ENCODE data around the gene ARHGAP32. TPM values are rescaled to one million over a fixed set of nuclear protein-coding genes. Genes with fewer than 3 reads are reported as not detected.

The ARHGAP32 gene
- total RNA-seq, 1 experiment from 2014 or later, result 22.0 TPM

DNA sequence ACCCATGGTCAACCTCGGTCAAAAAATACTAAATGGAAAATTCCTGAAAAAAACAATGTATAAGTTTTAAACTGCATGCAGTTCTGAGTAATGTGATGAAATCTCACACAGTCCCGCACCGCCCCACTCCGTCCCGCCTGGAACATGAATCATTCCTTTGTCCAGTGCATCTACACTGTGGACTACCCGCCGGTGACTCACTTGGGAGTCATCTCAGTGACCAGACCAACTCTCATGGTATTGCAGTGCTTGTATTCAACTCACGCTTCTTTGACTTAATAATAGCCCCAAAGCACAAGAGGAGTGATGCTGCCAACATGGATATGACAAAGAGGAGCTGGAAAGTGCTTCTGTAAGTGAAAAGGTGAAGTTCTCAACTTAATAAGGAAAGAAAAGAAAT is 48.8 kb downstream of the ARHGAP32 start:
- H3K14ac ChIP-seq (ENCODE audit: insufficient read depth, low read length), result no peak overlapping the region
- H2AK5ac ChIP-seq (ENCODE audit: insufficient read length, low read length), result no peak overlapping the region
- no peak overlapping the region for H4K8ac ChIP-seq (replicated peaks; ENCODE audit: insufficient read length, low read depth, low read length)
- H3K23me2 ChIP-seq (ENCODE audit: insufficient read length, low read depth, low read length, poor library complexity, severe bottlenecking), result no peaks in the 10 kb centered on the region
- Mint-ChIP-seq H3K9me3 (no peaks in the 10 kb centered on the region), H3K4me1 (peaks cover 26 to 35% of the 10 kb centered on the region in 2 experiments), H3K27me3 (ENCODE audit: low read depth) (no peaks in the 10 kb centered on the region), H3K27ac (peak overlapping the region in 1 of 3 experiments; percentile 17; a peak in 1 of 7 replicates), H3K4me3 (no peak overlapping the region), H3K36me3 (ENCODE audit: insufficient read depth in 1 of 3, low read depth in 3 of 3) (peaks cover 0 to 4% (median 1%) of the 10 kb centered on the region in 3 experiments; a peak in 3 of 7 replicates)
- H2BK5ac ChIP-seq (ENCODE audit: insufficient read length, low read length), result no peak overlapping the region
- no peaks in the 10 kb centered on the region for H4K20me1 ChIP-seq (ENCODE audit: control insufficient read depth, insufficient read depth, insufficient read length)
- no peak overlapping the region for H3K56ac ChIP-seq (ENCODE audit: insufficient read length, low read depth, low read length)
- TF ChIP-seq, protein P1, sequence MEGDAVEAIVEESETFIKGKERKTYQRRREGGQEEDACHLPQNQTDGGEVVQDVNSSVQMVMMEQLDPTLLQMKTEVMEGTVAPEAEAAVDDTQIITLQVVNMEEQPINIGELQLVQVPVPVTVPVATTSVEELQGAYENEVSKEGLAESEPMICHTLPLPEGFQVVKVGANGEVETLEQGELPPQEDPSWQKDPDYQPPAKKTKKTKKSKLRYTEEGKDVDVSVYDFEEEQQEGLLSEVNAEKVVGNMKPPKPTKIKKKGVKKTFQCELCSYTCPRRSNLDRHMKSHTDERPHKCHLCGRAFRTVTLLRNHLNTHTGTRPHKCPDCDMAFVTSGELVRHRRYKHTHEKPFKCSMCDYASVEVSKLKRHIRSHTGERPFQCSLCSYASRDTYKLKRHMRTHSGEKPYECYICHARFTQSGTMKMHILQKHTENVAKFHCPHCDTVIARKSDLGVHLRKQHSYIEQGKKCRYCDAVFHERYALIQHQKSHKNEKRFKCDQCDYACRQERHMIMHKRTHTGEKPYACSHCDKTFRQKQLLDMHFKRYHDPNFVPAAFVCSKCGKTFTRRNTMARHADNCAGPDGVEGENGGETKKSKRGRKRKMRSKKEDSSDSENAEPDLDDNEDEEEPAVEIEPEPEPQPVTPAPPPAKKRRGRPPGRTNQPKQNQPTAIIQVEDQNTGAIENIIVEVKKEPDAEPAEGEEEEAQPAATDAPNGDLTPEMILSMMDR (conservative IDR thresholded peaks at IDR 0.05), result no peak
- no peak overlapping the region for H3K4ac ChIP-seq (ENCODE audit: low read depth, low read length)
- H3K9ac ChIP-seq (ENCODE audit: extremely low read depth, insufficient read length, low read length), result no peak overlapping the region
- H3K79me1 ChIP-seq (ENCODE audit: insufficient read depth, low read depth, low read length, poor library complexity, severe bottlenecking), result no peaks in the 10 kb centered on the region
- no peaks in the 10 kb centered on the region for H3K27me3 ChIP-seq (ENCODE audit: insufficient read depth, low read length)
- H3K4me1 ChIP-seq (ENCODE audit: insufficient read depth, low read length), result peaks cover 3% of the 10 kb centered on the region
- no peak overlapping the region for H3K23ac ChIP-seq (ENCODE audit: insufficient read length, low read depth, low read length)
- H3K4me2 ChIP-seq (ENCODE audit: insufficient read depth, insufficient read length, low read length), result no peak overlapping the region
- H3K79me2 ChIP-seq (ENCODE audit: insufficient read depth, low read length), result no peaks in the 10 kb centered on the region; the same call in 1 of the 2 replicates
- H4K5ac ChIP-seq (ENCODE audit: insufficient read length, low read depth, low read length), result no peak overlapping the region
- no peak overlapping the region for H2BK120ac ChIP-seq (ENCODE audit: low read depth, low read length, poor library complexity, severe bottlenecking)
- H3K27ac ChIP-seq (ENCODE audit: insufficient read length, low read depth, low read length), result no peak overlapping the region
- H3T11ph ChIP-seq (ENCODE audit: low read length), result no peak overlapping the region
- no peak for DNase-seq
- H4K91ac ChIP-seq (ENCODE audit: insufficient read length, low read depth, low read length), result no peak overlapping the region
- H3K18ac ChIP-seq (ENCODE audit: insufficient read length, low read depth, low read length), result no peak overlapping the region
- no CpG with 5 or more reads among the region's 8 CpGs for WGBS (ENCODE audit: extremely low coverage, insufficient read length, low lambda C conversion rate)
- no peak overlapping the region for H2AFZ ChIP-seq (ENCODE audit: low read length)
- H3K9me3 ChIP-seq (ENCODE audit: control insufficient read depth, low read depth, low read length), result no peaks in the 10 kb centered on the region
- H2BK12ac ChIP-seq (ENCODE audit: insufficient read length, low read depth, low read length), result no peak overlapping the region
- H2BK15ac ChIP-seq (ENCODE audit: low read depth, low read length), result no peak overlapping the region
- H2BK20ac ChIP-seq (ENCODE audit: low read depth, low read length, poor library complexity, severe bottlenecking), result no peak overlapping the region
